ENCODE measurements around the gene DENND1B.

The DENND1B gene

DNA sequence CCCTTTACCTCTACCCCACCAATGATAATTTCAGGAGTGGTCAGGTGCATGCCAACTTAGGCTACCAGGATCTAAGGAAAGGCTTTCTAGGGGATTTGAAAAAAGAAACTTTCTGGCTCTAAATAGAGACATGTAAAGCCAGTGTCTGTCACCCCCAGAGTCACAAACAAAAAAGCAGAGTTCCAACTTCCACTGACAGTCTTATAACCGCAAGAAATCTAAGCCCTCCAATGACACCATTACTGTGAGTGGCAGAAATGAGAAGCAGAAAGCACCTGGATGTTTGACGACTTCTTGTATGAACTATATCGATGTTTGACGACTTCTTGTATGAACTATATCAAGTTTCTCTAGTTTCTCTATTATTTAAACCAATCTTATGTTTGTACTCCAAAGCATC is 6.0 kb downstream of the DENND1B start:
- peaks cover 95% of the 10 kb centered on the region for H3K79me2 ChIP-seq (ENCODE audit: insufficient read depth, low read length)
- TF ChIP-seq, protein P1, sequence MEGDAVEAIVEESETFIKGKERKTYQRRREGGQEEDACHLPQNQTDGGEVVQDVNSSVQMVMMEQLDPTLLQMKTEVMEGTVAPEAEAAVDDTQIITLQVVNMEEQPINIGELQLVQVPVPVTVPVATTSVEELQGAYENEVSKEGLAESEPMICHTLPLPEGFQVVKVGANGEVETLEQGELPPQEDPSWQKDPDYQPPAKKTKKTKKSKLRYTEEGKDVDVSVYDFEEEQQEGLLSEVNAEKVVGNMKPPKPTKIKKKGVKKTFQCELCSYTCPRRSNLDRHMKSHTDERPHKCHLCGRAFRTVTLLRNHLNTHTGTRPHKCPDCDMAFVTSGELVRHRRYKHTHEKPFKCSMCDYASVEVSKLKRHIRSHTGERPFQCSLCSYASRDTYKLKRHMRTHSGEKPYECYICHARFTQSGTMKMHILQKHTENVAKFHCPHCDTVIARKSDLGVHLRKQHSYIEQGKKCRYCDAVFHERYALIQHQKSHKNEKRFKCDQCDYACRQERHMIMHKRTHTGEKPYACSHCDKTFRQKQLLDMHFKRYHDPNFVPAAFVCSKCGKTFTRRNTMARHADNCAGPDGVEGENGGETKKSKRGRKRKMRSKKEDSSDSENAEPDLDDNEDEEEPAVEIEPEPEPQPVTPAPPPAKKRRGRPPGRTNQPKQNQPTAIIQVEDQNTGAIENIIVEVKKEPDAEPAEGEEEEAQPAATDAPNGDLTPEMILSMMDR (conservative IDR thresholded peaks at IDR 0.05; ENCODE audit: low read length) = no peak
- no peak for TF ChIP-seq EZH2phosphoT487 (IDR thresholded peaks at IDR 0.05; ENCODE audit: borderline replicate concordance)

DNA sequence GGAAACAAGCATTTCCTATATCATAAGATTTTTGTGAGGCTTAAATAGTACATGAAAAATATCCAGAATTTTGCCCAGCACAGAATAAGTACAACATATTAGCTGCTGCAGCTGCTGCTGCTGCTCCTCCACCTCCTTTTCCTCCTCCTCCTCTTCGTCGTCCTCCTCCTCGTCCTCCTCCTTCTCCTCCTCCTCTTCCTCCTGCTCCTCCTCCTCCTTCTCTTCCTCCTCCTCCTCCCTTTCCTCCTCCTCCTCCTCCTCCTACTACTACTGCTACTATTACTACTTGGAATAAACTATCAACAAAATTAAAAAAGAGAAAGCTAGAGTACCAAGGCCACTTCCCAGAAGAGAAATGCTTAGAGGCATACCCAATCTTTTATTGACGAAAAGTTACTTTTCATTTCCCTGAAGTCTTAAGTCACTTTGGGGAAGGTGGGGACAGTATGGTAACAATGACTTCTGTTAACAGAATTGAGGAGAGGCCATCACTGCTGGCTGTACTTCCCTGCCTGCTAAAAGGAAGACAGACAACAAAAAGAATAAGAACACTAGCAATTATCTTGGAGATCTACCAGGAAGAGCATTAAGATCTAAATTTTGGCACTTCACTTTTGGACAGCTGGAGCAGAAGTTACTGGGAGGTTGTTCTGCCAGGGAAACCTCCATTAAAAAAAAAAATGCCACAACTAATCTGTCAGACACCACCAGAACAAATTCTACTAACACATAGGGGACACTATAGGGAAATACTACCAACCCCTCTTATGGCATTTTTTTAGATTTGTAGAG is 7.1 kb downstream of the DENND1B start:
- no peaks in the 10 kb centered on the region for H3F3A ChIP-seq (ENCODE audit: low read depth)
- no peaks in the 10 kb centered on the region for H3K9me3 ChIP-seq (ENCODE audit: insufficient read depth, low read depth, low read length)
- H4K20me1 ChIP-seq (ENCODE audit: insufficient read depth, low read length, poor library complexity, severe bottlenecking) = peaks cover 24% of the 10 kb centered on the region
- peaks cover 91% of the 10 kb centered on the region for H3K4me1 ChIP-seq (ENCODE audit: insufficient read depth, low read length, poor library complexity, severe bottlenecking)
- peaks cover 95% of the 10 kb centered on the region for H3K79me2 ChIP-seq (ENCODE audit: insufficient read depth, low read length)
- TF ChIP-seq EZH2phosphoT487 (IDR thresholded peaks at IDR 0.05; ENCODE audit: borderline replicate concordance) = no peak
- TF ChIP-seq, protein P1 (conservative IDR thresholded peaks at IDR 0.05; ENCODE audit: low read length) = no peak
- peak overlapping the region; percentile 78 for H3K9ac ChIP-seq (ENCODE audit: low read depth, low read length, poor library complexity, severe bottlenecking)
- no peaks in the 10 kb centered on the region for H3K9me2 ChIP-seq (replicated peaks; ENCODE audit: low read depth, low read length)
- H2AFZ ChIP-seq (ENCODE audit: low read length) = no peak overlapping the region
- H3K4me3 ChIP-seq (ENCODE audit: low read length, poor library complexity, severe bottlenecking) = peak overlapping the region; percentile 67
- H3K27me3 ChIP-seq (ENCODE audit: insufficient read depth, low read length, poor library complexity, severe bottlenecking) = no peaks in the 10 kb centered on the region
- peak overlapping the region; percentile 77 for H3K4me2 ChIP-seq (ENCODE audit: low read depth, low read length, poor library complexity, severe bottlenecking)
- no peaks in the 10 kb centered on the region for H3K36me3 ChIP-seq (ENCODE audit: insufficient read depth, low read length)

More for the DNA sequence above, 6.0 kb downstream of the DENND1B start:
- Histone ChIP-seq H3F3A (ENCODE audit: low read depth) (no peaks in the 10 kb centered on the region), H3K9ac (ENCODE audit: low read depth, low read length, poor library complexity, severe bottlenecking) (peak overlapping the region; percentile 78), H3K4me3 (ENCODE audit: low read length, poor library complexity, severe bottlenecking) (peak overlapping the region; percentile 67), H3K4me2 (ENCODE audit: low read depth, low read length, poor library complexity, severe bottlenecking) (peak overlapping the region; percentile 77), H2AFZ (ENCODE audit: low read length) (no peak overlapping the region), H3K9me3 (ENCODE audit: insufficient read depth, low read depth, low read length) (no peaks in the 10 kb centered on the region), H3K27me3 (ENCODE audit: insufficient read depth, low read length, poor library complexity, severe bottlenecking) (no peaks in the 10 kb centered on the region), H3K9me2 (replicated peaks; ENCODE audit: low read depth, low read length) (no peaks in the 10 kb centered on the region), H3K36me3 (ENCODE audit: insufficient read depth, low read length) (no peaks in the 10 kb centered on the region), H4K20me1 (ENCODE audit: insufficient read depth, low read length, poor library complexity, severe bottlenecking) (peaks cover 30% of the 10 kb centered on the region), H3K4me1 (ENCODE audit: insufficient read depth, low read length, poor library complexity, severe bottlenecking) (peaks cover 88% of the 10 kb centered on the region)

DNA sequence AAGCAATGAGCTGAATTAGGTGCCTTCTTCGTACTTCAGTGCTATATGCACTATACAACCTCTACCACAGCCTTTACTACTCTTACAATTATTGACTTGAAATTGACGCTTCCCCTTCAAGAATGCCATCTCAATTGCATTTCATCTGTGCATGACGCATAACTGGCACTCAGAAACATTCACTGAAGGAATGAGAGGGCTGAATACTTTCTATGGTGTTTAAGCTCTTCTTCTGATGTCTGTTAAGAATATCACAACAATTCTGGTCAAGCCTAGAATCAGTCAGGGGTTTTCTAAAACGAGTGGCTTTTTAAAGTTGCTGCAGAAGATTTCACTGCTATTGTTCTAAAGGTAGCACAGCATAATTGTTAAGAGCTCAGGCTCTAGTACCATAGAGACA is 11.5 kb downstream of the DENND1B start:
- H3F3A ChIP-seq (ENCODE audit: low read depth) = peaks cover 17% of the 10 kb centered on the region
- H3K79me2 ChIP-seq (ENCODE audit: insufficient read depth, low read length) = peaks cover 85% of the 10 kb centered on the region

More for the DNA sequence above, 11.5 kb downstream of the DENND1B start:
- Histone ChIP-seq H2AFZ (ENCODE audit: low read length) (no peak overlapping the region), H4K20me1 (ENCODE audit: insufficient read depth, low read length, poor library complexity, severe bottlenecking) (peaks cover 2% of the 10 kb centered on the region), H3K4me3 (ENCODE audit: low read length, poor library complexity, severe bottlenecking) (peak overlapping the region; percentile 67), H3K4me1 (ENCODE audit: insufficient read depth, low read length, poor library complexity, severe bottlenecking) (peaks cover 90% of the 10 kb centered on the region), H3K9me3 (ENCODE audit: insufficient read depth, low read depth, low read length) (no peaks in the 10 kb centered on the region), H3K9ac (ENCODE audit: low read depth, low read length, poor library complexity, severe bottlenecking) (peak overlapping the region; percentile 78), H3K36me3 (ENCODE audit: insufficient read depth, low read length) (no peaks in the 10 kb centered on the region; the same call in 1 of the 2 replicates), H3K9me2 (replicated peaks; ENCODE audit: low read depth, low read length) (no peaks in the 10 kb centered on the region), H3K4me2 (ENCODE audit: low read depth, low read length, poor library complexity, severe bottlenecking) (peak overlapping the region; percentile 77), H3K27me3 (ENCODE audit: insufficient read depth, low read length, poor library complexity, severe bottlenecking) (no peaks in the 10 kb centered on the region)
- TF ChIP-seq EZH2phosphoT487 (IDR thresholded peaks at IDR 0.05; ENCODE audit: borderline replicate concordance) = no peak
- TF ChIP-seq, protein P1 (conservative IDR thresholded peaks at IDR 0.05; ENCODE audit: low read length) = no peak
